HG02885 (cell line): Measurements from ENCODE around the gene RAB40C.
"Not testable (repeated sequence)": the region's sequence is repeated elsewhere in the genome, so short reads cannot be mapped to it uniquely, and the experiment has no call there.

Experiments used
- ATAC-seq: cut with Tn5 transposase; IDR thresholded peaks from one replicate; pipeline ENCODE4 v1.9.1; 2021; ENCODE audit warnings: mild to moderate bottlenecking; ENCODE audit not compliant: unreplicated experiment, poor library complexity

The RAB40C gene

GRCh38 chr16:588889-589657 is 793 bp upstream of the RAB40C start:
- ATAC-seq: peak; percentile 76

- no peak for ATAC-seq
These were observed 435 bp downstream of the RAB40C start for GRCh38 chr16:590188-590814.

- no peak for ATAC-seq
These were observed 942 bp downstream of the RAB40C start for GRCh38 chr16:590815-591200.

DNA sequence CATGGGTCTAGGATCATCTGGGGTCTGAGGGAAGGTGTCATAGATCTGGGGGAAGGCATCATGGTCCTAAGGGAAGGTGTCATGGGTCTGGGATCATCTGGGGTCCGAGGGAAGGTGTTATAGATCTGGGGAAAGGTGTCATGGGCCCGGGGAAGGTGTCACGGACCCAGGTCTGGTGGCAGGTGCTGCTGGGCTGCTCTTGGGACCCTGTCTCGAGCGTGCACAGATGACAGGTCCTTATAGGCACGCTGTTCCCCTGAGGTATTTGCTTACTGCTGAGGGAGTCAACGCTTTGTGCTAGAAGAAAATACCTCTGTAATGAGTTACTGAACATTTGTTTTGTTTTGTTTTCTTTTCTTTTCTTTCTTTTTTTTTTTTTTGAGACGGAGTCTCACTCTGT is 1.4 kb downstream of the RAB40C start:
- no peak for ATAC-seq

DNA sequence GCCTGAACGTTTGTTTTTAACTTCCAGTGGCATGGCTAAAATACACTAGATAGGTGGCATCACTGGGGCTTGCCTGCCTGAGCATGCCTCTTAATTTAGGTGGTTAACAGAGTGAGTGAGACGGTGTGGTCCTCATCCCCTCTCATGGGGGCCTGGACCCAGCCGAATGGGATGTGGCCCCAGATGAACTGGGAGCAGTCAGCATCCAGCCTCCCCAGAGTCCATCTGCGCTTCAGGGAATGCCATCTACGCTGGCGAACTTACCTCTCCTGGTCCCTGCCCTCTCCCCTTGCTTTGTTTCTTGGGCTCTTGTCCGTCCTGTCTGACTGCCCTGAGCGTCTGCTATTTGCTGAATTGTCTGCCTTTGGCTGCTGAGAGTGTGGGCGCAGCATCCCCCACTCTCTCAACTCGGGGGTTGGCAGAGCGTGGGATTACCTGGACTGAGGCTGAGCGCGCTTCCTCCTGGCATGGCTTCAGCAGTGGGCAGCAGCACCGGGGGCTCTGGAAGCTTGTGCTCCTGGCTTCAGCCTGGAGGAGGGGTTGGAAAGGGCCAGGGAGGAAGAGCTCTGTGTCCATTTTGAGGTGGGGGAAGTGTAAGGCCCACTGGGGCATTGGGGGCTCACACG is 2.1 kb downstream of the RAB40C start:
- ATAC-seq: no peak

DNA sequence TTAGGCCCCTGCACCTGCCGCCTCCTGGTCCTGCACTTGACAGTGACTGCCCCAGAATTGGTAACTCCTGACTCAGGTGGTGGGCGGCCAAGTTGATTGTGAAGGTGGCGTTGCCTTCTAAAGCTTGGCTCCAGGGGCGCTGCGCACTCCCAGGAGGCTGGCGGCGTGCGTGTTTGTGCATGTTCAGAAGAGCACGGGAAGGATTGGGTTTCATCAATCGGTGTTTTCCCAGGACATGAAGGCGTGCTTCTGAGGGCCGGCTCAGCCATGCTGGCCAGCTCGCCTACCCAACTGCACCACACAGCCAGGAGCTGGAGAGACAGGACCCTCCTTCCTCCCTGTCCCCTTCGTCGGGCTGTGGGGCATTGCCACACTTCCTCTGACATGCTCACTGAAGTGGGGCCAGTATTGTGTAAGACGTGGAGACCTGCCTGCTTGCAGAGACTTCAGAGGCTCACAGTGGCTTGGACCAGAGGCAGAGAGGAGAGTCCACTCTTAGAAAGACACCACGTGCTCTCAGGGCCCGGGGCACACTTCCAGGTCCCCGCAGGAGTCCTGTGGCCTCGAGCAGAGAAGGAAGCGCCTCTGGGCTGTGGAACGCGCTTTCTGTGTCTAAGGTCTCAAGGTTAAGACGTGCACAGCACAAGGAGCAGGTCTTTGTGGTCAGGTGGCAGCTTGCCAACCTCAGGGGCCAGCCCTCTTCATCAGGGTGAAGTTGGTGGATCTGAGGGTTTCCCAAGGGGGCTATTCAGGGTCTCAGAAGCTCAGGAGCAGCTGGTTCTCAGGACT is 2.8 kb downstream of the RAB40C start:
- ATAC-seq: no peak

GRCh38 chr16:593406-593805 is 3.5 kb downstream of the RAB40C start:
- no peak for ATAC-seq

DNA sequence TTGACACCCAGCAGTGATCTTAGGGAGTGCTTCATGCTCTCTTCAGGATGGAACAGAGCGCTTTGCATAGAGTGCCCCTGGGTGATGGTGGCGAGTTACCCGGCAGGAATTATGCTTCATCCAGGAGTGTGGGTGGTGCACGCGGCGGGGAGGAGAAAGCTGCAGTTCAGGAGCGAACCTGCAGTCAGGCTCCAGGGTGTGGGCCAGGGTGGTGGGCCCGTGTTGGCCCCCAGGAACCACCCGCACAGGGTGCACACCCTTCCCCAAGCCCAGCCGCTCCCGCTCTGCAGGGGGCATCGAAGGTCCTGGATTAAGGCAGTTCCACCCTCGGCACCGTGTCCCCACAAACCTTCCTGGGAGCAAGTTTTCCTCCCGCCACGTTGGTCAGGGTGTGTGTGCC is 3.9 kb downstream of the RAB40C start:
- no peak for ATAC-seq

GRCh38 chr16:595094-595528 is 5.2 kb downstream of the RAB40C start:
- ATAC-seq: no peak

DNA sequence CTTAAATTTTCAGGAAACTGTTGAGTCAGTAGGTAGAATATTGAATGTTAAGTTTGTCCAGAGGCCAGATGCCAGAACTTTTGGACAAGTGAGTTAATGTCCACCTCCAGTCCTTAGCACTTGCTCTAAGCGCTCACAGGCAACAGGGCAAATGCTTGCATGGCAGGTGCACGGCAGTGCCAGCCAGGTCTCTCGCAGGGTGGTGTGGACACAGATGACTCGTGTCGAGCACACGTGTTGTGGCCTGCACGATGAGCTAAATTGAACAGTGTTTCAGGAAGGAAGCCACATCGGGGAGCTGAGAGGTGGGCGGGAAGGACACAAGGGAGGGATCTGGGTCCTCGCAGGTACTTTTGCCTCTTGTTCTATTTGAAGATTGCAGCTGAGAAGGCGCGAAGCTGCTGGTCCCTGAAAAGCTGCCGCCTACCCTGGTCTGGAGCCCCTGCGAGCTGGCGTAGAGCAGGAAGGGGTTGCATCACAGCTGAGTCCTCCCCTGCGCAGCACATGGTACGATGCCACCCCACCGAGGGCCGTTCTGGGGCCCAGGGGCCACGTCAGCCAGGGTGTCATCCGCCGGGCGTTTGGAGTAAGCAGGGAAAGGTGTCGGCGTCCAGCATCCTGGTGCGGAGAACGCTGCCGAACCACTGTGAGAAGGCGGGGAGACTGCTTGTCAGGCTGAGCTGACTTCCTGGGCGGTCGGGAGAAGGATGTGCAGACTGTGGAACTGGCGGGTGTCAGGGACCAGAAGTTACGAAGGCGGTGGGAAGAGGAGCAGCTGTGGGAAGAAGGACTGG is 6.3 kb downstream of the RAB40C start:
- ATAC-seq: no peak

- ATAC-seq: no peak
These were observed 6.8 kb downstream of the RAB40C start for GRCh38 chr16:596736-597060.

DNA sequence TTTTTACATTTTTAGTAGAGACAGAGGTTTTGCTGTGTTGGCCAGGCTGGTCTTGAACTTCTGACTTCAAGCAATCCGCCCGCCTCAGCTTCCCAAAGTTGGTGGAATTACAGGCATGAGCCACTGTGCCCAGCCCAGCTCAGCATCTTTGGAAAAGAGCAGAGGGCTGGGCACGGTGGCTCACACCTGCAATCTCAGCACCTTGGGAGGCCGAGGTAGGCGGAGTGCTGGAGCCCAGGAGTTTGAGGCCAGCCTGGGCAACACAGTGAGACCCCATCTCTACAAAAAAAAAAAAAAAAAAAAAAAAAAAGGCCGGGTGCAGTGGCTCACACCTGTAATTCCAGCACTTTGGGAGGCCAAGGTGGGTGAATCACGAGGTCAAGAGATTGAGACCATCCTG is 7.8 kb downstream of the RAB40C start:
- not testable (repeated sequence) for ATAC-seq

DNA sequence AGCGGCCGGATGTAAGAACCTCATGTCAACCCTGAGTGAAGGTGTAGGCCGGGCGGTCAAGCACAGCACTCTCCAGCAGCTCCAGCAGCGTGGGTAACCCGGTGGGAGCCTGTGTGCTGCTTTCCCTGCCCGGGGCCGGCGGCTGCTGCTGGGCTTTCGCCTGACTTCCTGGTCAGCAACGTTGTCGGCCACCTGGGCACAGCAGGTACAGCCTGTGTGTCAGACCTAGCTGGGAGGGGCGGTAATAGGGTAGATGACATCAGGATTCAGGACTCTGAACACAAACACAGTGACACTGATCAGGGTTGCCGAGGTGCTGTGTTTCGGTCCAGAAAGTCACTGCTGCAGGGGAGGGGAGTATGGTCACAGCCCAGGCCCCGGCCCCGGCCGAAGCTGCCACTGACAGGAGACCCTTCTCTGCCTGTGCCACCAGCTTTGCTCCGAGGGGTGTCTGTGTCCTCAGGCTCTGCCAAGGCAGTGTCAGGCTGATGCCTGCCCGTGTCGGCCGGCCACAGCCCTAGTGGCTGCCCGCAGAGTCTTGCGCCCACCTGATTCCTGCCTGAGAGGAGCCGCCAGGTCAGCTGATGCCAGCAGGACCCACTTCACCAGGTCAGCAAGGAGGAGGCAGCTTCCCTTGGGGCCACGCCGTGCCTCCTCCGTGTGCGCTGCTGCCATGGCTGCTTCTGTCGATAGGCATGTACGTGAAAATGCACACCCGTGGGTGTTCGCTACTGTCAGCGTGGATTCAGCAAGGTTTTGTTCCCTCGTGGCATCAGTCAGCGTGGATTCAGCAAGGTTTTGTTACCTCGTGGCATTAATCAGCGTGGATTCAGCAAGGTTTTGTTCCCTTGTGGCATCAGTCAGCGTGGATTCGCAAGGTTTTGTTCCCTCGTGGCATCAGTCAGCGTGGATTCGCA is 9.2 kb downstream of the RAB40C start:
- ATAC-seq: no peak

GRCh38 chr16:600781-601180 is 10.9 kb downstream of the RAB40C start:
- ATAC-seq: no peak

GRCh38 chr16:603933-604332 is 14.1 kb downstream of the RAB40C start:
- no peak for ATAC-seq

- no peak for ATAC-seq
These were observed 16.9 kb downstream of the RAB40C start for GRCh38 chr16:606656-607307.

GRCh38 chr16:608019-608418 is 18.2 kb downstream of the RAB40C start:
- ATAC-seq: no peak

- ATAC-seq: no peak
These were observed 19.4 kb downstream of the RAB40C start for GRCh38 chr16:609316-609715.

GRCh38 chr16:609984-610383 is 20.1 kb downstream of the RAB40C start:
- no peak for ATAC-seq
